Esophagus (tissue), 2 donors: Measurements from ENCODE around the gene SLC22A5. TPM values are rescaled to one million over a fixed set of nuclear protein-coding genes. Genes with fewer than 3 reads are reported as not detected.
"Not testable (repeated sequence)": the region's sequence is repeated elsewhere in the genome, so short reads cannot be mapped to it uniquely, and the experiment has no call there.

Experiments
- H3K27ac ChIP-seq, 2 donors: one replicate each; pipeline ENCODE4 v1.5.1; 2013; ENCODE audit warnings: low read depth in 2 of 2, mild to moderate bottlenecking in 2 of 2, inconsistent platforms in 1 of 2, low read length in 1 of 2, moderate library complexity in 1 of 2
- H3K27me3 ChIP-seq, 2 donors: one replicate each; pipeline ENCODE4 v1.6.1; 2013; ENCODE audit warnings: low read length in 2 of 2, control low read depth in 1 of 2, mild to moderate bottlenecking in 1 of 2; ENCODE audit not compliant: insufficient read depth in 2 of 2, control insufficient read depth in 1 of 2
- H3K36me3 ChIP-seq, 2 donors: one replicate each; pipeline ENCODE4 v1.6.1; 2013; ENCODE audit warnings: low read length in 1 of 2; ENCODE audit not compliant: control insufficient read depth in 2 of 2, insufficient read depth in 2 of 2
- H3K4me1 ChIP-seq, 2 donors: one replicate each; pipeline ENCODE4 v1.6.1; 2013; ENCODE audit warnings: low read length in 1 of 2; ENCODE audit not compliant: control insufficient read depth in 2 of 2, insufficient read depth in 2 of 2
- H3K4me3 ChIP-seq, 2 donors: one replicate each; pipeline ENCODE4 v1.5.1; 2013; ENCODE audit warnings: low read length in 2 of 2, mild to moderate bottlenecking in 2 of 2, low read depth in 1 of 2, moderate library complexity in 1 of 2
- H3K9me3 ChIP-seq, 2 donors: one replicate each; pipeline ENCODE4 v1.6.1; 2013; ENCODE audit warnings: mild to moderate bottlenecking in 2 of 2, low read depth in 1 of 2, low read length in 1 of 2, moderate library complexity in 1 of 2; ENCODE audit not compliant: control insufficient read depth in 2 of 2, insufficient read depth in 1 of 2
- WGBS, 2 donors: extraction: QIAGEN DNeasy Blood & Tissue Kit; methylation state at CpG; one replicate each; pipeline ENCODE4 v1.1.7; 2013; 5-methylcytosine and 5-hydroxymethylcytosine counted together
- polyA plus RNA-seq, 2 donors: library from polyadenylated mRNA; stranded (reverse); fragments of 200-250 nt; gene quantifications; one replicate each; pipeline ENCODE4 v1.2.3, GENCODE V29; 2013
- donor health status: healthy with polysubstance abuse.
- donor health status: Bipolar disorder and iron deficiency.

The SLC22A5 gene
- polyA plus RNA-seq, 2 donors = 3.0 to 4.1 TPM

- Histone ChIP-seq H3K27ac (no peak overlapping the region), H3K4me3 (no peak overlapping the region), H3K4me1 (peaks cover 3 to 24% of the 10 kb centered on the region in 2 donors), H3K9me3 (no peaks in the 10 kb centered on the region), H3K36me3 (peaks cover 0 to 3% of the 10 kb centered on the region in 2 donors), H3K27me3 (no peaks in the 10 kb centered on the region)
- 81 to 87% methylated on average over 8 of the region's 8 CpGs for WGBS, 2 donors
Observed at GRCh38 chr5:132392411-132392810, 22.9 kb downstream of the SLC22A5 start.

GRCh38 chr5:132392978-132393825, 23.7 kb downstream of the SLC22A5 start:
- no peaks in the 10 kb centered on the region for H3K9me3 ChIP-seq
- 64 to 82% methylated on average over 6 of the region's 6 CpGs for WGBS, 2 donors
- no peak overlapping the region for H3K4me3 ChIP-seq
- peaks cover 0 to 3% of the 10 kb centered on the region in 2 donors for H3K36me3 ChIP-seq
- H3K4me1 ChIP-seq = peaks cover 0 to 26% of the 10 kb centered on the region in 2 donors
- peak overlapping the region in 1 of 2 donors; percentile 40 for H3K27ac ChIP-seq
- H3K27me3 ChIP-seq = no peaks in the 10 kb centered on the region

DNA sequence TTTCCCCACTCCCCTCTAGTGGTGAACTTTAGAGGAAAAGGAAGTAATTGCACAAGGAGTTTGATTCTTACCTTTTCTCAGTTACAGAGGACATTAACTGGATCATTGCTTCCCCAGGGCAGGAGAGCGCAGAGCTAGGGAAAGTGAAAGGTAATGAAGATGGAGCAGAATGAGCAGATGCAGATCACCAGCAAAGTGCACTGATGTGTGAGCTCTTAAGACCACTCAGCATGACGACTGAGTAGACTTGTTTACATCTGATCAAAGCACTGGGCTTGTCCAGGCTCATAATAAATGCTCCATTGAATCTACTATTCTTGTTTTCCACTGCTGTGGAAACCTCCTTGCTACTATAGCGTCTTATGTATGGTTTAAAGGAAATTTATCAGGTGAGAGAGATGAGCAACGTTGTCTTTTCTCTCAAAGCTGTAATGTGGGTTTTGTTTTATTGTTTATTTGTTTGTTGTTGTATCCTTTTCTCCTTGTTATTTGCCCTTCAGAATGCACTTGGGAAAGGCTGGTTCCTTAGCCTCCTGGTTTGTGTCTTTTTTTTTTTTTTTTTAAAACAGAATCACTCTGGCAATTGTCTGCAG, 25.3 kb downstream of the SLC22A5 start:
- Histone ChIP-seq H3K4me3 (no peak overlapping the region), H3K27ac (peak overlapping the region; percentile 20 to 47), H3K9me3 (no peaks in the 10 kb centered on the region), H3K27me3 (no peaks in the 10 kb centered on the region), H3K4me1 (peaks cover 0 to 26% of the 10 kb centered on the region in 2 donors), H3K36me3 (peaks cover 0 to 3% of the 10 kb centered on the region in 2 donors)
- WGBS, 2 donors = 45 to 54% methylated on average over 4 of the region's 4 CpGs

GRCh38 chr5:132396589-132397031, 27.1 kb downstream of the SLC22A5 start:
- Histone ChIP-seq H3K4me3 (no peak overlapping the region), H3K27me3 (no peaks in the 10 kb centered on the region), H3K36me3 (peaks cover 0 to 3% of the 10 kb centered on the region in 2 donors), H3K9me3 (no peaks in the 10 kb centered on the region), H3K27ac (no peak overlapping the region), H3K4me1 (peaks cover 0 to 24% of the 10 kb centered on the region in 2 donors)
- 55 to 70% methylated on average over 1 of the region's 1 CpG for WGBS, 2 donors

- Histone ChIP-seq H3K4me1 (peaks cover 0 to 24% of the 10 kb centered on the region in 2 donors), H3K9me3 (no peaks in the 10 kb centered on the region), H3K4me3 (no peak overlapping the region), H3K36me3 (peaks cover 0 to 3% of the 10 kb centered on the region in 2 donors), H3K27me3 (no peaks in the 10 kb centered on the region), H3K27ac (no peak overlapping the region)
- 89 to 98% methylated on average over 2 of the region's 2 CpGs for WGBS, 2 donors
Observed at GRCh38 chr5:132397224-132397623, 27.7 kb downstream of the SLC22A5 start.

DNA sequence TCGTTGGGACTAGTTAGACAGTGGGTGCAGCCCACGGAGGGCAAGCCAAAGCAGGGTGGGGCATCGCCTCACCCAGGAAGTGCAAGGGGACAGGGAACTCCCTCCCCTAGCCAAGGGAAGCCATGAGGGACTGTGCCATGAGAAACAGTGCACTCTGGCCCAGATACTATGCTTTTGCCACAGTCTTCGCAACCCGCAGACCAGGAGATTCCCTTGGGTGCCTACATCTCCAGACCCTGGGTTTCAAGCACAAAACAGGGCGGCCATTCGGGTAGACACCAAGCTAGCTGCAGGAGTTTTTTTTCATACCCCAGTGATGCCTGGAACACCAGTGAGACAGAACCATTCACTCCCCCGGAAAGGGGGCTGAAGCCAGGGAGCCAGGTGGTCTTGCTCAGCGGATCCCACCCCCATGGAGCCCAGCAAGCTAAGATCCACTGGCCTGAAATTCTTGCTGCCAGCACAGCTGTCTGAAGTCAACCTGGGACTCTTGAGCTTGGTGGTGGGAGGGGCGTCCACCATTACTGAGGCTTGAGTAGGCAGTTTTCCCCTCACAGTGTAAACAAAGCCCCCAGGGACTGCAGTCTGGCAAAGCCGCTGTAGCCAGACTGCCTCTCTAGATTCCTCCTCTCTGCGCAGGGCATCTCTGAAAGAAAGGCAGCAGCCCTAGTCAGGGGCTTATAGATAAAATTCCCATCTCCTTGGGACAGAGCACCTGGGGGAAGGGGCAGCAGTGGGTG, 28.6 kb downstream of the SLC22A5 start:
- not testable (repeated sequence) for H3K9me3 ChIP-seq, H3K27me3 ChIP-seq, H3K27ac ChIP-seq, H3K4me3 ChIP-seq, H3K36me3 ChIP-seq
- H3K4me1 ChIP-seq = peaks cover 0 to 24% of the 10 kb centered on the region in 2 donors
- WGBS, 2 donors = 77 to 86% methylated on average over 12 of the region's 12 CpGs

DNA sequence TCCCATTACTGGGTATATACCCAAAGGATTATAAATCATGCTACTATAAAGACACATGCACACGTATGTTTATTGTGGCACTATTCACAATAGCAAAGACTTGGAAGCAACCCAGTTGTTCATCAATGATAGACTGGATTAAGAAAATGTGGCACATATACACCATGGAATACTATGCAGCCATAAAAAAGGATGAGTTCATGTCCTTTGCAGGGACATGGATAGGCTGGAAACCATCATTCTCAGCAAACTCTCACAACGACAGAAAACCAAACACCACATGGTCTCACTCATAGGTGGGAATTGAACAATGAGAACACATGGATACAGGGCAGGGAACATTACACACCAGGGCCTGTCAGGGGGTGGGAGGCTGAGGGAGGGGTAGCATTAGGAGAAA, 34.5 kb downstream of the SLC22A5 start:
- not testable (repeated sequence) for H3K9me3 ChIP-seq, H3K4me1 ChIP-seq, H3K36me3 ChIP-seq, H3K27ac ChIP-seq, H3K27me3 ChIP-seq, H3K4me3 ChIP-seq
- 84 to 88% methylated on average over 2 of the region's 2 CpGs for WGBS, 2 donors

DNA sequence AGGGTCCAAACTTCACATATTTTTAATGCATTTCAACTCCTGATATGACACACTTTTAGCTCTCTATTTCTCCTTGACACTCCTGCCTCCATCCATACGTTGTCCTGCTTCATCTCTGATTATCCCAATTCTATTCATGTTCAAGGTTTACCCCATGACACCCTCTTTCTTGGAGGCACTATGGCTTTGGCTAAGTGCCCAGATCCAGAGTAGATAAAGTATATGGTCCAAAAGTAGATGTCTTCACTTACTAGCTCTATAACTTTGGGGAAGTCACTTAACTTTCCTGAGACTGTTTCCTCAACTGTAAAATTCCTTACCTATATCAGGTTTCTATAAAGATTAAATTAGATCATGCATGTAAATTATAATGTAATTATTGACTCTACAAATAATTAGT, 36.1 kb downstream of the SLC22A5 start:
- peaks cover 0 to 7% of the 10 kb centered on the region in 2 donors for H3K4me1 ChIP-seq
- 78 to 84% methylated on average over 1 of the region's 1 CpG for WGBS, 2 donors
- H3K27me3 ChIP-seq = no peaks in the 10 kb centered on the region
- no peak overlapping the region for H3K27ac ChIP-seq
- no peaks in the 10 kb centered on the region for H3K9me3 ChIP-seq
- H3K4me3 ChIP-seq = no peak overlapping the region
- H3K36me3 ChIP-seq = no peaks in the 10 kb centered on the region

- WGBS, 2 donors = 74% methylated on average over 4 of the region's 4 CpGs
- Histone ChIP-seq H3K36me3 (no peaks in the 10 kb centered on the region), H3K4me1 (peaks cover 0 to 7% of the 10 kb centered on the region in 2 donors), H3K4me3 (no peak overlapping the region), H3K27me3 (no peaks in the 10 kb centered on the region), H3K9me3 (no peaks in the 10 kb centered on the region), H3K27ac (peak overlapping the region in 1 of 2 donors; percentile 15)
Observed at GRCh38 chr5:132406144-132406783, 36.8 kb downstream of the SLC22A5 start.
